K562 (cell line): Measurements from ENCODE around the gene PLK1. TPM values are rescaled to one million over a fixed set of nuclear protein-coding genes. Genes with fewer than 3 reads are reported as not detected.

Experiments
- CREB1 ChIP-seq, 2 experiments: sonication (generic) in 1 of 2; formaldehyde crosslinking in 1 of 2; IDR thresholded peaks; 2 replicates each; pipeline versions ENCODE4 v1.6.1 to v1.8.0; 2012 to 2022; ENCODE audit warnings: inconsistent platforms in 1 of 2, mild to moderate bottlenecking in 1 of 2, missing genetic modification reagents in 1 of 2, moderate library complexity in 1 of 2
- E2F5 ChIP-seq: sonication (generic); formaldehyde crosslinking; IDR thresholded peaks from 2 replicates; pipeline ENCODE4 v1.8.0; 2022; ENCODE audit warnings: mild to moderate bottlenecking, missing genetic modification reagents
- GTF2E2 ChIP-seq: fragments of 200-800 bp; sonication (Bioruptor generic); IDR thresholded peaks from 2 replicates; pipeline ENCODE4 v1.6.1; 2016; ENCODE audit warnings: missing genetic modification characterization, missing compliant biosample characterization
- HES1 ChIP-seq: fragments of 450-650 bp; IDR thresholded peaks from 2 replicates; pipeline ENCODE4 v1.6.1; 2016; ENCODE audit warnings: low read depth, mild to moderate bottlenecking, moderate library complexity
- PREB ChIP-seq: sonication (generic); formaldehyde crosslinking; IDR thresholded peaks from 2 replicates; pipeline ENCODE4 v1.8.1; 2023; ENCODE audit warnings: mild to moderate bottlenecking, missing genetic modification reagents
- PRMT5 ChIP-seq: sonication (generic); formaldehyde crosslinking; IDR thresholded peaks from 2 replicates; pipeline ENCODE4 v1.5.0; 2020; ENCODE audit warnings: missing genetic modification reagents
- RHOXF2B ChIP-seq: fragments of 250-450 bp; sonication (Bioruptor Pico); conservative IDR thresholded peaks from 2 replicates; pipeline ENCODE4 v1.5.1; 2021
- SAFB ChIP-seq: fragments of 200-400 bp; formaldehyde crosslinking; IDR thresholded peaks from 2 replicates; pipeline ENCODE4 v1.6.1; 2017; ENCODE audit warnings: low read depth, low read length, borderline replicate concordance
- ZNF436 ChIP-seq: fragments of 250-450, 450-650 bp; sonication (Bioruptor Pico); formaldehyde crosslinking; IDR thresholded peaks from 2 replicates; pipeline ENCODE4 v1.7.0; 2020; ENCODE audit warnings: mild to moderate bottlenecking
- polyA plus RNA-seq, 8 experiments: library from polyadenylated mRNA; depleted of rRNA in 4 of 8; stranded (reverse) in 5 of 8; unstranded in 3 of 8; fragments of >200 nt; fragmentation: Nextera tagmentation in 2 of 8; fragmentation: Illumina TruSeq in 1 of 8; extraction: Ambion mirVana in 2 of 8; extraction: Trizol in 1 of 8; gene quantifications; 2 replicates each; pipeline versions ENCODE4 v1.2.1 to v1.2.3, GENCODE V29; 2011 to 2014; ENCODE audit warnings: inconsistent platforms in 1 of 8, missing spikeins in 1 of 8
- total RNA-seq, 7 experiments: library from RNA; depleted of rRNA in 6 of 7; stranded (reverse); fragments of >200 nt in 6 of 7; fragmentation: Illumina TruSeq in 2 of 7; extraction: Trizol in 2 of 7; gene quantifications; 2 replicates each; pipeline versions ENCODE4 v1.2.1 to v1.2.3, GENCODE V29; 2011 to 2021; ENCODE audit warnings: low replicate concordance in 1 of 7
- TF ChIP-seq, protein P1 (sequence below): fragments of 250-450 bp; sonication (Bioruptor Pico); IDR thresholded peaks from 2 replicates; pipeline ENCODE4 v1.8.0; 2022; ENCODE audit warnings: inconsistent platforms, mild to moderate bottlenecking, moderate library complexity, borderline replicate concordance
- TF ChIP-seq, protein P2 (sequence below): fragments of 450-650 bp; formaldehyde crosslinking; conservative IDR thresholded peaks from 2 replicates; pipeline ENCODE4 v1.4.0; 2022; ENCODE audit warnings: mild to moderate bottlenecking, missing genetic modification characterization

Gene PLK1
- total and polyA plus RNA-seq, 9 of the 15 experiments (the other 6 are each of a cell fraction or from before 2014, with no cell fraction given): 13.6 to 212 (median 45.5) TPM

DNA sequence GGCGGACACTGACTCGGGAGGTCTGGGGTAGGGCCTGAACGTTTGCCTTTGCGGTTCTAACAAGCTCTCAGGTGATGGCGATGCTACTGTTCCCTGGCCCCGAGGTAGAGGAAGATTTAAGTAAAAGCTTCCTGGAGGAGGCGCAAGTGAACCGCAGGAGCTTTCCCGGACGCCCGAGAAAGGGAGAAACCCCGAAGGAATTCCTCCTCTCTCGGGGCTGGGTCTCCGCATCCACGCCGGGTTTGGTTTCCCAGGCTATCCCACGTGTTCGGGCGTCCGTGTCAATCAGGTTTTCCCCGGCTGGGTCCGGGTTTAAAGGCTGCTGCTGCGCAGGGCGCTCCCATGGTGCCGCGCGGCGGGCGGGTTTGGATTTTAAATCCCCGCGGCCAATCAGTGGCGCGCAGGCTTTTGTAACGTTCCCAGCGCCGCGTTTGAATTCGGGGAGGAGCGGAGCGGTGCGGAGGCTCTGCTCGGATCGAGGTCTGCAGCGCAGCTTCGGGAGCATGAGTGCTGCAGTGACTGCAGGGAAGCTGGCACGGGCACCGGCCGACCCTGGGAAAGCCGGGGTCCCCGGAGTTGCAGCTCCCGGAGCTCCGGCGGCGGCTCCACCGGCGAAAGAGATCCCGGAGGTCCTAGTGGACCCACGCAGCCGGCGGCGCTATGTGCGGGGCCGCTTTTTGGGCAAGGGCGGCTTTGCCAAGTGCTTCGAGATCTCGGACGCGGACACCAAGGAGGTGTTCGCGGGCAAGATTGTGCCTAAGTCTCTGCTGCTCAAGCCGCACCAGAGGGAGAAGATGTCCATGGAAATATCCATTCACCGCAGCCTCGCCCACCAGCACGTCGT is at the start of gene PLK1 (continued):
- TF ChIP-seq ZNF436: no peak
- TF ChIP-seq HES1: no peak
- no peak for TF ChIP-seq PREB (CRISPR knock-in tag)
- TF ChIP-seq, protein P1, sequence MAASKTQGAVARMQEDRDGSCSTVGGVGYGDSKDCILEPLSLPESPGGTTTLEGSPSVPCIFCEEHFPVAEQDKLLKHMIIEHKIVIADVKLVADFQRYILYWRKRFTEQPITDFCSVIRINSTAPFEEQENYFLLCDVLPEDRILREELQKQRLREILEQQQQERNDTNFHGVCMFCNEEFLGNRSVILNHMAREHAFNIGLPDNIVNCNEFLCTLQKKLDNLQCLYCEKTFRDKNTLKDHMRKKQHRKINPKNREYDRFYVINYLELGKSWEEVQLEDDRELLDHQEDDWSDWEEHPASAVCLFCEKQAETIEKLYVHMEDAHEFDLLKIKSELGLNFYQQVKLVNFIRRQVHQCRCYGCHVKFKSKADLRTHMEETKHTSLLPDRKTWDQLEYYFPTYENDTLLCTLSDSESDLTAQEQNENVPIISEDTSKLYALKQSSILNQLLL (CRISPR knock-in tag): no peak
- no peak for TF ChIP-seq E2F5 (CRISPR knock-in tag)
- TF ChIP-seq, protein P2, sequence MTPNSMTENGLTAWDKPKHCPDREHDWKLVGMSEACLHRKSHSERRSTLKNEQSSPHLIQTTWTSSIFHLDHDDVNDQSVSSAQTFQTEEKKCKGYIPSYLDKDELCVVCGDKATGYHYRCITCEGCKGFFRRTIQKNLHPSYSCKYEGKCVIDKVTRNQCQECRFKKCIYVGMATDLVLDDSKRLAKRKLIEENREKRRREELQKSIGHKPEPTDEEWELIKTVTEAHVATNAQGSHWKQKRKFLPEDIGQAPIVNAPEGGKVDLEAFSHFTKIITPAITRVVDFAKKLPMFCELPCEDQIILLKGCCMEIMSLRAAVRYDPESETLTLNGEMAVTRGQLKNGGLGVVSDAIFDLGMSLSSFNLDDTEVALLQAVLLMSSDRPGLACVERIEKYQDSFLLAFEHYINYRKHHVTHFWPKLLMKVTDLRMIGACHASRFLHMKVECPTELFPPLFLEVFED (CRISPR knock-in tag): no peak
- TF ChIP-seq SAFB: no peak
- TF ChIP-seq GTF2E2 (tag): no peak
- TF ChIP-seq CREB1 (IDR thresholded peaks at IDR 0.05): peak; percentile 44; the same call in 1 of the 2 replicates
- TF ChIP-seq CREB1 (CRISPR knock-in tag; IDR thresholded peaks at IDR 0.05): 0 out of 2 replicates have a peak, but pooled peaks have one; percentile 17
- TF ChIP-seq PRMT5 (CRISPR knock-in tag): no peak
- no peak for TF ChIP-seq RHOXF2B
